GM21723 (cell line): ENCODE measurements around the gene DPM3.
"Not testable (repeated sequence)": the region's sequence is repeated elsewhere in the genome, so short reads cannot be mapped to it uniquely, and the experiment has no call there.

Experiments used
- ATAC-seq: cut with Tn5 transposase; IDR thresholded peaks from one replicate; pipeline ENCODE4 v1.9.1; 2021; ENCODE audit warnings: mild to moderate bottlenecking, moderate library complexity; ENCODE audit not compliant: unreplicated experiment

DPM3 gene

GRCh38 chr1:155126556-155127104 is 13.7 kb downstream of the DPM3 start:
- ATAC-seq, result no peak

DNA sequence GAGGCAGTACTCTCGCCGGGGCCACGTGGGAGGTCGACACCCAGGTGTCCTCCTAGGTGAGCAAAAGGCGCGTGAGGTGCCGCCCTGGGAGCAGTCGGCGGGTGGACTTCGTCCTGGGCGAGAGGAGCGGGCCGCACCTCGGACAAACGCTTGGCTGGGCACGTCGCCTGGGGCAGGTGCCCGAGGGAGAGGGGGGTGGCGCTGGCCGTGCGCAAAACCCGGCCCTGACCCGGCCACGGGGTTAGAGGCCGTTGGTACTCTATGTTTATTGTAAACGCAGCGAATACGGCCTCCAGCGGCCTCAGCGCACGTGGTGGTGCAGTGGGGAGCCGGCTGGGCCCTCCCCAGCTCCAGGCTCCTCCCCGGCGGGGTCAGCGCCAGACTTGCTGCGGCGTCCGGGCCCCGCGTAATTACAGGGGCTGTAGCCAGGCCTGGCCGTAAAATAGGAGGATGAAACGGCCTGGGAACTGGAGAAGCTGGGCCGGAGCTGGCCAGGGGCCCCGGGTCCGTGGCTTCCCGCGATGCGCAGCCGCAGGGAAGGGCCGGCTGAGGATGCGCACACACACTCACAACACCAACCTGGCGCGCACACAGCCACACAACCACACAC is 14.3 kb downstream of the DPM3 start:
- ATAC-seq, result no peak

GRCh38 chr1:155125511-155125945 is 14.8 kb downstream of the DPM3 start:
- ATAC-seq, result no peak

DNA sequence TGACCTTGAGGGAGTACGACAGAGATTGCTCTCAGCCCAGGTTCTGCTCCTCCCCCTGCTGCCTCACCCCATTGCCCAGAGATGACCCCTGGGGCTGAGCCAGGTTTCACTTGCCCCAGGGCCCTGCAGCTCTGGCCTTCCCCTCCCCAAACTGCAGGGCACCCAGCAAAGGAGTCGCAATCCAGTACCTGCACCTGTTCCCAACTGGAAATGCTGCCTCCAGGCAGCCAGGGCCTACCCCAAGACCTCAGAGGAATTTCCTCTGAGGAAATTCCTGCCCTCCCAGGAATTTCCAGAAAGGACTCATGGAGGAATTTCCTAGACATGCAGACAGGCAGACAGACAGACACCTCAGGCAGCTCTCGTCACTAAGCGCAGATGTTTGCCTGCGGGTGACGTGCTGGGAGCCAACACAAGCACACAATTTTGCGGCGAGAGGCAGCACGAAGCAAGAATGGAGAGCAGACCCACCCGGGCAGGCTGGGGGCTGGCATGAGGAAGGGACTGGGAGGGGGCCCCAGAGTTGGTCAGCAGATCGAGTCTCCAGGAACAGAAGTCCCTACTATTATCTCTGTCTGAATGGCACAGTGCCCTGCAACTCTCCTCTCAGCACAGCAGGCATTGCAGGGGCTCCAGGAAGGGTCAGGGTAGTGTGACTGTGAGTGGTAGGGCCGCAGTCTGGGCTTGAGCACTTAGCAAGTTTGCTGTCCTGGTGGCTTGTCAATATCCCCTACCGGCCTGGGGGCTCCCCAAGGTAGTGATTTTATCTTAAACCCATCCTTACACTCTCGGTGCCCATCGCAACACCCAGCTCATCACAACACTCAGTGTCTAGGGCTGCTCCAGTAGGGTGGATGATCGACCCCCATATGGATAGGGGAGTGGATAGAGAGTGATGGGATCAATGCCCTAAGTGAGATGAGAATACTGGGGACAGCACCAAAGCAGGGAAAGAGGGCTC is 15.5 kb downstream of the DPM3 start:
- no peak for ATAC-seq

DNA sequence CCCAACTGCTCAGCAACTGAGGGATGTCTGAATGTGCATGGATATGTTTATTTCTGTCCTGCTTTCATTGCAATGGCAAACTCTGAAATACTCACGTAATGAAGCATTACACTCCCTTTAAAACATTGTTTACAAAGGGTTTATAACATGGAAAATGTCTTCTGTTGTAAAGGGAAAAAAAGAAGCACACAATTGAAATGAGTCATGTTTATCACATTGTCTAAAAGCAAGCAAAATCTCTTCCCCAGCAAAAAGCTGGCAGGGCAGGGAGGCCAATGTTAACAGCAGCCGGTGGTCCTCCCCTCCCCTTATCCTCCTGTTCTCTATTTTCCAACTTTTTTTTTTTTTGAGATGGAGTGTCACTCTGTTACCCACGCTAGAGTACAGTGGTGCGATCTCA is 16.5 kb downstream of the DPM3 start:
- ATAC-seq, result no peak

GRCh38 chr1:155122308-155122707 is 18.0 kb downstream of the DPM3 start:
- no peak for ATAC-seq

GRCh38 chr1:155121249-155121648 is 19.1 kb downstream of the DPM3 start:
- ATAC-seq, result no peak

DNA sequence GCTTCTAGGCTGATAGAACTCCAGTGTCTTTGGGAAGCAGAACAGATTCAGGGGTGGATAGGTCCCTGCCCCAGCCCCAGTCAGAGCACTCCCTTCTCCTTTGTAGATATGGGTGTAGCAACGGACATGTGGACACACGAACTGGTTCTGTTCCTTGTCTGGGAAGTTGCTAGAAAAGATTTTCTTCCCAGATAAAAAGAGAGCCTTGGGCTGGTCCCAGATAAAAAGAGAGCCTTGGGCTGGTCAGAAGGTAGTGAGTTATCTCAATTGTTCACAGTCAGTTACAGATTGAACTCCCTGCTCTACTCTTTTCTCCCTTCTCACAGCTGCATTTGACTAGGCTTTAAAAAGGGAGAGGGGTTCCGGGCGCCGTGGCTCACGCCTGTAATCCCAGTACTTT is 20.1 kb downstream of the DPM3 start:
- ATAC-seq, result no peak

DNA sequence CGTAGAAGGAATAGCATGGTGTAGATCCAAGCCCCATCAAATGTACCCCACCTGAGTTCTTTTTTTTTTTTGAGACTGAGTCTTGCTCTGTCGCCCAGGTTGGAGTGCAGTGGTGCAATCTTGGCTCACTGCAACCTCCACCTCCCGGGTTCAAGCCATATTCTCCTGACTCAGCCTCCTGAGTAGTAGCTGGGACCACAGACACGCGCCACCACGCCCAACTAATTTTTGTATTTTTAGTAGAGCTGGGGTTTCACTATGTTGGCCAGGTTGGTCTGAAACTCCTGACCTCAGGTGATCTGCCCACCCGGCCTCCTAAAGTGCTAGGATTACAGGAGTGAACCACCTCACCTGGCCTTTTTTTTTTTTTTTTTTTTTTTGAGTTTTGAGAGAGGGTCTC is 22.2 kb downstream of the DPM3 start:
- ATAC-seq, result not testable (repeated sequence)

DNA sequence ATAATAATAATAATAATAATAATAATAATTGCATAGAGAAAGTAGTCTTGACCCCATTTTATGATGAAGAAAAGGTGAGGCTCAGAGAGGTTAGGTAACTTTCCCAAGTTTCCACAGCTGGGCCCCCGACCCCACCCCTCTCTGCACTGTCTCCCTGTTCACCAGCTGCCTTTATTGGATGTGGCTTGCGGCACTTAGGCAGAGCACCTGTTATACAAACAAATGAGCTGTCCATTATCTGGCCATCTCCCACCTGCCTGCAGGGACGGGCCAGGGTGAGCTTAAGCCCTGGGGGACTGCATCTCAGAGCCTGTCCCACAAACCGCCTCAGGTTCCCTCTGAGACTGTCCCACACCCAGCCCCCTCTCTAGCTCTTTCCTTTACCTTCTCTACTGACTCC is 22.7 kb downstream of the DPM3 start:
- no peak for ATAC-seq

- no peak for ATAC-seq
These were observed 24.1 kb downstream of the DPM3 start for GRCh38 chr1:155116113-155116764.

- no peak for ATAC-seq
These were observed 26.8 kb downstream of the DPM3 start for GRCh38 chr1:155113450-155113980.

DNA sequence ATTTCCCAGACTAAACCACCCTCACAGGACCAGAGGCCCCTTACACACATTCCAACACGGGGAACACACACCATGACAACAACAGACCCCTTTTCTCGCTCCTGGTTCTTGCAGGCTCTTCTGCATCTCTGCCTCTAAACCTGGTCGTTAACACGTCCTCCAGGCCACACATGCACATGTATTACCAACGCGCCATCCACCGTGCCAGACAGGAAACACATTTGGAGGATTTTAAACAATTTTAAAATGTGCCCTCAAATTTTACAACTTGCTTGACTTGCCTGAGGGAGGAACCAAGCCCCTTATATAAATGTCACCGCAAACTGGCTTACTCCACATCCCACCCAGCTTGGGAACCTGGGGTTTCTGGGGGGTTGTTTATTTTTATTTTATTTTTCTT is 29.5 kb downstream of the DPM3 start:
- ATAC-seq, result no peak

DNA sequence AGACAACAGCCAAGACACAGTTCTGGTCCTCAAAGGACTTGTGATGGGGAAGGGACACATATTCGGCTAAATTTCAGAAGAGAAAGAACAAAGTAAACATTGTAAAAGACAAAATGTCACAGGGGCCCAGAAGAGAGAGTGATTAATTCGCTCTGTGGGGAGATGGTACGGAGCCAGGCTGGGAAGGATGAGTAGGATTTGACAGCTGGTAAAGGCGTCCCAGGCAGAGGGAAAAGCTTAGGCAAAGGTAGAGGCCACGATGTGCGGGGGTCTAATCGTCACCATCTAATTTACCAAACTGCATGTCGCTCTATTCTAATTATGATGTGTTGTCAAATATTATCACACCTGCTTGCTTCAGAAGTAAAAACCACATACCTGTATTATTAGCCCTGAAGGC is 29.9 kb downstream of the DPM3 start:
- ATAC-seq, result no peak

- no peak for ATAC-seq
These were observed 32.0 kb downstream of the DPM3 start for GRCh38 chr1:155108296-155108695.

- ATAC-seq, result no peak
These were observed 32.7 kb downstream of the DPM3 start for GRCh38 chr1:155107309-155108264.

DNA sequence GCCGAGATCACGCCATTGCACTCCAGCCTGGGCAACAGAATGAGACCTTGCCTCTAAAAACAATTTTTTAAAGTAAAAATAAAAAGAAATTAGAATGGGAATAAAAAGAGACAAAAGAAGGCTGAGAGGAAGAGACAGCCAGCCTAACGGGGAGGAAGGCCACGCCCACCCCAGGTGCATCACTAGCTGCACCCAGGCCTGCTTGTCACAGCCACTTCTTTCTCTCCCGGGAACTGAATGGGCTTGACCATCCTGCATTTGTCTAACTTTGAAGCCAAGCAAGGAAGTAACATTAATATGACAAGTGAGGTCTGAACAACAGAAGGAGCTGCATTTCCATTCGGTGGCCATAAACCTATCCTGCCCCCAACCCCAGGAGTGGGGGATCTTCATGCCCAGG is 33.5 kb downstream of the DPM3 start:
- ATAC-seq, result no peak

DNA sequence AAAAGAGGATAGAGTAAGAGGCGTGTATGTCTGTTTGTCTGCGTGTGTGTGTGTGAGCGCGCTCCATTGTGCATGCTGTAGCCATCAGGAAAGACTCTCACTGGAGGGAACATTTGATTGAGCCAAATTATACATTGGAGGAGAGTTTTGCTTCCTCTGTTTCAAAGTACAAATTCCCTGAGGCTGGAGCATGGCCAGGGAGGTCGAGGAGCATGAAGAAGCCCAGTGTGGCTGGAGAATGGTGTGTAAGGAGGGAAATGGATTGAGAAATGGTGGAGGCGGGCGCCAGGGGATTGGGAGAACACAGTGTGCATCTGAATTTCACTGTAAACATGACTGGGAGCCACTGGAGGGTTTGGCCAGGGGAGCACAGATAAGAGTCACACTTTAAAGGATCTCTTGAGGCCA is 34.7 kb downstream of the DPM3 start:
- ATAC-seq, result no peak

DNA sequence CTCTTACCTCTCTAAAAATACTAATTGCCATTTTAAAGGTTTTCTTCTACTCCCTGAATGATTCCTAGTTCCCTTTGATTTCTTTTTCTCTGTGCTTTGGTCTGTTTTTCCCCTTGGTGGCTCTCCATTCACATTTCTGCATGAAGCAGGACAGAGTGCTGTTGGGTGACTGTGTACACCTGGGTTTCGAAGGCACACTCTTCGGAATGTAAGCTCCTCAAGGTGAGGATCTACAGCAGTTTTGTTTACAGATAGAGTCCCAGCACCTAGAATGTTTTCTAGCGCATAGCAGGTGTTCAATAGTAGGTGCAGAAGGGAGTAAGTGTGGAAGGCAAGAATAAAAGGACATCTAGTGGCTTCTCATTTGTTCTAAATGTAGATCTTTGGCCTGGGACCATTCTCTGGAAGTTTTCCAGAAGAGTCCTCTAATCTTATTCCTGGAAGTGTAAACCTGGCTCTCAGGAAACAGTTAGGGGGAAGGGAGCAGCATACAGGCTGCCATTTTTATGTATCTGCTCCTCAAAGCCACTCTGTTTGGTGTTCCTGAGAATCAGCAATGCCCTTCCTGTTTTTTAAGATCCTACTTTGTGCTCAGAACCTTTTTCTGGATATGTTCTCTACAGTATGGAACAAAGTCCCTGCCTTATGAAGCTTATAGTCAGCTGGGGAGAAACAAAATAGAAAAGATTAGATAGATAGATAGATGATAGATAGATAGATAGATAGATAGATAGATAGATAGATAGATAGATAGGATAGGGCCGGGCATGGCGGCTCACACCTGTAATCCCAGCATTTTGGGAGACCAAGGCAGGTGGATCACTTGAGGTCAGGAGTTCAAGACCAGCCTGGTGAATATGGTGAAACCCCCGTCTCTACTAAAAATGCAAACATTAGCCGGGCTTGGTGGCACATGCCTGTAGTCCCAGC is 35.5 kb downstream of the DPM3 start:
- ATAC-seq, result no peak
